ENCODE results near the gene TFF2.
A peak's percentile ranks its signal among the peaks of the same experiment; 100 is the strongest.

Gene TFF2

GRCh38 chr21:42384156-42384945 lies 33.6 kb upstream of the TFF2 start:
- DNase-seq (ENCODE audit: low spot score) = no peak

- DNase-seq (ENCODE audit: low spot score) = no peak
Measured at GRCh38 chr21:42383331-42383730, 32.5 kb upstream of the TFF2 start.

- no peak for DNase-seq (ENCODE audit: low spot score)
Measured at GRCh38 chr21:42382915-42383314, 32.1 kb upstream of the TFF2 start.

GRCh38 chr21:42381347-42381984 lies 30.7 kb upstream of the TFF2 start:
- peak; percentile 49 for DNase-seq (ENCODE audit: low spot score)

- no peak for DNase-seq (ENCODE audit: low spot score)
Measured at GRCh38 chr21:42379426-42380215, 28.8 kb upstream of the TFF2 start.

GRCh38 chr21:42378418-42378817 lies 27.6 kb upstream of the TFF2 start:
- DNase-seq (ENCODE audit: low spot score) = no peak

- DNase-seq (ENCODE audit: low spot score) = no peak
Measured at GRCh38 chr21:42377951-42378340, 27.2 kb upstream of the TFF2 start.

- DNase-seq (ENCODE audit: low spot score) = no peak
Measured at GRCh38 chr21:42377211-42377950, 26.6 kb upstream of the TFF2 start.

- peak; percentile 58 for DNase-seq (ENCODE audit: low spot score)
Measured at GRCh38 chr21:42376338-42376982, 25.7 kb upstream of the TFF2 start.

- no peak for DNase-seq (ENCODE audit: low spot score)
Measured at GRCh38 chr21:42375966-42376337, 25.2 kb upstream of the TFF2 start.

GRCh38 chr21:42375506-42375905 lies 24.7 kb upstream of the TFF2 start:
- no peak for DNase-seq (ENCODE audit: low spot score)

GRCh38 chr21:42374864-42375499 lies 24.2 kb upstream of the TFF2 start:
- no peak for DNase-seq (ENCODE audit: low spot score)

GRCh38 chr21:42374457-42374856 lies 23.7 kb upstream of the TFF2 start:
- no peak for DNase-seq (ENCODE audit: low spot score)

GRCh38 chr21:42373908-42374455 lies 23.2 kb upstream of the TFF2 start:
- no peak for DNase-seq (ENCODE audit: low spot score)

GRCh38 chr21:42373196-42373907 lies 22.6 kb upstream of the TFF2 start:
- peak; percentile 24 for DNase-seq (ENCODE audit: low spot score)

- no peak for DNase-seq (ENCODE audit: low spot score)
Measured at GRCh38 chr21:42370894-42371654, 20.3 kb upstream of the TFF2 start.

- DNase-seq (ENCODE audit: low spot score) = no peak
Measured at GRCh38 chr21:42369821-42370220, 19.0 kb upstream of the TFF2 start.

- DNase-seq (ENCODE audit: low spot score) = no peak
Measured at GRCh38 chr21:42367367-42368165, 16.8 kb upstream of the TFF2 start.

Measured in activated CD4-positive, alpha-beta T cell treated with anti-CD3 and anti-CD28 coated beads, Interleukin-2, Interleukin-4, amounts not matched to agents 100 ng/mL and 50 ng/mL, durations not matched to agents 16 hours and 8 hours (primary cell).